ENCODE measurements around the gene INAFM1.

DNA sequence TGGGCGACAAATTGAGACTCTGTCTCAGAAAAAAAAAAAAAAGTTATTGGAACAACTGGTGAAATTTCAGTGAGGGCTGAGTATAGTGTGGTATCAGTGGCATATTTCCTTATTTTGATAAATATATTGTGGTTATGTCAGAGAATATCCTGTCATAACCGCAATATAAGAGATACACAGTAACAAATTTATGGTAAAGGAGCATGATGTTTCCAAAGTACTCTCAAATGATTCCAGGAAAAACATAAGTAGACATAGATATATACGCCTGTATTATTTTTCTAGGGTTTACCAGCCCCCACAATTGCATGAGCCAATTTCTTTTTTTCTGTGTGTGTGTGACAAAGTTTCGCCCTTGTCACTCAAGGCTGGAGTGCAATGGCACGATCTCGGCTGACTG is 29.3 kb downstream of the INAFM1 start:
- TF ChIP-seq, protein P1, sequence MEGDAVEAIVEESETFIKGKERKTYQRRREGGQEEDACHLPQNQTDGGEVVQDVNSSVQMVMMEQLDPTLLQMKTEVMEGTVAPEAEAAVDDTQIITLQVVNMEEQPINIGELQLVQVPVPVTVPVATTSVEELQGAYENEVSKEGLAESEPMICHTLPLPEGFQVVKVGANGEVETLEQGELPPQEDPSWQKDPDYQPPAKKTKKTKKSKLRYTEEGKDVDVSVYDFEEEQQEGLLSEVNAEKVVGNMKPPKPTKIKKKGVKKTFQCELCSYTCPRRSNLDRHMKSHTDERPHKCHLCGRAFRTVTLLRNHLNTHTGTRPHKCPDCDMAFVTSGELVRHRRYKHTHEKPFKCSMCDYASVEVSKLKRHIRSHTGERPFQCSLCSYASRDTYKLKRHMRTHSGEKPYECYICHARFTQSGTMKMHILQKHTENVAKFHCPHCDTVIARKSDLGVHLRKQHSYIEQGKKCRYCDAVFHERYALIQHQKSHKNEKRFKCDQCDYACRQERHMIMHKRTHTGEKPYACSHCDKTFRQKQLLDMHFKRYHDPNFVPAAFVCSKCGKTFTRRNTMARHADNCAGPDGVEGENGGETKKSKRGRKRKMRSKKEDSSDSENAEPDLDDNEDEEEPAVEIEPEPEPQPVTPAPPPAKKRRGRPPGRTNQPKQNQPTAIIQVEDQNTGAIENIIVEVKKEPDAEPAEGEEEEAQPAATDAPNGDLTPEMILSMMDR (conservative IDR thresholded peaks at IDR 0.05 in 1 of 2, IDR thresholded peaks at IDR 0.05 in 1 of 2; ENCODE audit: extremely low read depth in 1 of 2, insufficient read depth in 1 of 2, low read depth in 1 of 2, low read length in 2 of 2): no peak
- no peak for TF ChIP-seq EZH2 (IDR thresholded peaks at IDR 0.05; ENCODE audit: borderline replicate concordance, low read length)

All from mammary epithelial cell (primary cell).